ENCODE data around the gene GBA3. TPM values are rescaled to one million over a fixed set of nuclear protein-coding genes. Genes with fewer than 3 reads are reported as not detected.

The GBA3 gene
- total RNA-seq, 1 donor from 2014 or later, result not detected

GRCh38 chr4:22688236-22688635 is 4.5 kb upstream of the GBA3 start:
- no peaks in the 10 kb centered on the region for H3K9me3 Mint-ChIP-seq (ENCODE audit: unreplicated experiment)
- H3K36me3 Mint-ChIP-seq (ENCODE audit: unreplicated experiment), result no peaks in the 10 kb centered on the region
- TF ChIP-seq, protein P1, sequence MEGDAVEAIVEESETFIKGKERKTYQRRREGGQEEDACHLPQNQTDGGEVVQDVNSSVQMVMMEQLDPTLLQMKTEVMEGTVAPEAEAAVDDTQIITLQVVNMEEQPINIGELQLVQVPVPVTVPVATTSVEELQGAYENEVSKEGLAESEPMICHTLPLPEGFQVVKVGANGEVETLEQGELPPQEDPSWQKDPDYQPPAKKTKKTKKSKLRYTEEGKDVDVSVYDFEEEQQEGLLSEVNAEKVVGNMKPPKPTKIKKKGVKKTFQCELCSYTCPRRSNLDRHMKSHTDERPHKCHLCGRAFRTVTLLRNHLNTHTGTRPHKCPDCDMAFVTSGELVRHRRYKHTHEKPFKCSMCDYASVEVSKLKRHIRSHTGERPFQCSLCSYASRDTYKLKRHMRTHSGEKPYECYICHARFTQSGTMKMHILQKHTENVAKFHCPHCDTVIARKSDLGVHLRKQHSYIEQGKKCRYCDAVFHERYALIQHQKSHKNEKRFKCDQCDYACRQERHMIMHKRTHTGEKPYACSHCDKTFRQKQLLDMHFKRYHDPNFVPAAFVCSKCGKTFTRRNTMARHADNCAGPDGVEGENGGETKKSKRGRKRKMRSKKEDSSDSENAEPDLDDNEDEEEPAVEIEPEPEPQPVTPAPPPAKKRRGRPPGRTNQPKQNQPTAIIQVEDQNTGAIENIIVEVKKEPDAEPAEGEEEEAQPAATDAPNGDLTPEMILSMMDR (IDR thresholded peaks at IDR 0.05), result no peak
- no peak overlapping the region for H3K27ac Mint-ChIP-seq (ENCODE audit: unreplicated experiment)
- peaks cover 1% of the 10 kb centered on the region for H3K4me1 Mint-ChIP-seq (ENCODE audit: unreplicated experiment)
- peaks cover 37% of the 10 kb centered on the region for H3K27me3 Mint-ChIP-seq (ENCODE audit: unreplicated experiment)
- no peak overlapping the region for H3K4me3 Mint-ChIP-seq (ENCODE audit: unreplicated experiment)
- DNase-seq (ENCODE audit: extremely low spot score, unreplicated experiment), result no peak

- no peak for DNase-seq (ENCODE audit: extremely low spot score, unreplicated experiment)
- peaks cover 36% of the 10 kb centered on the region for H3K27me3 Mint-ChIP-seq (ENCODE audit: unreplicated experiment)
- no peaks in the 10 kb centered on the region for H3K9me3 Mint-ChIP-seq (ENCODE audit: unreplicated experiment)
- H3K4me3 Mint-ChIP-seq (ENCODE audit: unreplicated experiment), result no peak overlapping the region
- TF ChIP-seq, protein P1 (IDR thresholded peaks at IDR 0.05), result no peak
- H3K4me1 Mint-ChIP-seq (ENCODE audit: unreplicated experiment), result peaks cover 1% of the 10 kb centered on the region
- no peak overlapping the region for H3K27ac Mint-ChIP-seq (ENCODE audit: unreplicated experiment)
- no peaks in the 10 kb centered on the region for H3K36me3 Mint-ChIP-seq (ENCODE audit: unreplicated experiment)
These were observed 3.3 kb upstream of the GBA3 start for GRCh38 chr4:22689428-22689827.

- H3K27ac Mint-ChIP-seq (ENCODE audit: unreplicated experiment), result no peak overlapping the region
- H3K4me1 Mint-ChIP-seq (ENCODE audit: unreplicated experiment), result peaks cover 1% of the 10 kb centered on the region
These were observed 2.3 kb downstream of the GBA3 start for GRCh38 chr4:22695029-22695428.

GRCh38 chr4:22695917-22696316 is 3.2 kb downstream of the GBA3 start:
- TF ChIP-seq, protein P1 (IDR thresholded peaks at IDR 0.05), result no peak
- H3K27me3 Mint-ChIP-seq (ENCODE audit: unreplicated experiment), result peaks cover 48% of the 10 kb centered on the region
- no peak overlapping the region for H3K27ac Mint-ChIP-seq (ENCODE audit: unreplicated experiment)
- DNase-seq (ENCODE audit: extremely low spot score, unreplicated experiment), result no peak
- no peaks in the 10 kb centered on the region for H3K9me3 Mint-ChIP-seq (ENCODE audit: unreplicated experiment)
- no peaks in the 10 kb centered on the region for H3K4me1 Mint-ChIP-seq (ENCODE audit: unreplicated experiment)
- no peaks in the 10 kb centered on the region for H3K36me3 Mint-ChIP-seq (ENCODE audit: unreplicated experiment)
- no peak overlapping the region for H3K4me3 Mint-ChIP-seq (ENCODE audit: unreplicated experiment)

More at GRCh38 chr4:22695029-22695428, 2.3 kb downstream of the GBA3 start:
- Mint-ChIP-seq H3K9me3 (ENCODE audit: unreplicated experiment) (no peaks in the 10 kb centered on the region), H3K27me3 (ENCODE audit: unreplicated experiment) (peaks cover 46% of the 10 kb centered on the region), H3K4me3 (ENCODE audit: unreplicated experiment) (no peak overlapping the region), H3K36me3 (ENCODE audit: unreplicated experiment) (no peaks in the 10 kb centered on the region)
- DNase-seq (ENCODE audit: extremely low spot score, unreplicated experiment), result no peak
- TF ChIP-seq, protein P1 (IDR thresholded peaks at IDR 0.05), result no peak

DNA sequence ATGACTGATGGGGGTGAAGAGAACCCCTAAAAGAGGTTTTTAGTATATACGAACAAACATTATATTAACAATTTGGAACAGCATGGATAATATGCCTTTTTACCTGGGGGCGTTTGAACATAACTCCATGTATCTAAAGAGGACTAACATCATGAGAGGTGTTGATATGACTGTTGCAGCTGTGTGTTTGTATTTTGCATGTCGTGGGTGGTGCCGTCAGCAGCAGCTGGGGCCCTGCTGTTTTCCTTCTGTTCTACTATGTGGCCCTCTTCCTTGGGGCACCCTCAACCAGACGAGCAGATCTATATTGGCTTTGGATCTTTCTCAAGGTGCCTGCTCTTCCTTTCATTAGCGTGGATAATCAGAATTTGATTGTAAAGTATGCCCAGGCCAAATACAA is 11.2 kb downstream of the GBA3 start:
- DNase-seq (ENCODE audit: extremely low spot score, unreplicated experiment), result no peak
- Mint-ChIP-seq H3K9me3 (ENCODE audit: unreplicated experiment) (no peaks in the 10 kb centered on the region), H3K27ac (ENCODE audit: unreplicated experiment) (no peak overlapping the region), H3K4me3 (ENCODE audit: unreplicated experiment) (no peak overlapping the region), H3K27me3 (ENCODE audit: unreplicated experiment) (peaks cover 21% of the 10 kb centered on the region), H3K36me3 (ENCODE audit: unreplicated experiment) (no peaks in the 10 kb centered on the region), H3K4me1 (ENCODE audit: unreplicated experiment) (no peaks in the 10 kb centered on the region)
- TF ChIP-seq, protein P1 (IDR thresholded peaks at IDR 0.05), result no peak

Data from osteocyte (in vitro differentiated cells).